GM21737 (cell line): ENCODE data around the gene FLVCR1.

Experiments
- ATAC-seq: cut with Tn5 transposase; IDR thresholded peaks from one replicate; pipeline ENCODE4 v1.9.1; 2021; ENCODE audit warnings: mild to moderate bottlenecking, moderate library complexity; ENCODE audit not compliant: unreplicated experiment

The FLVCR1 gene

GRCh38 chr1:212915245-212916091, 57.4 kb downstream of the FLVCR1 start:
- ATAC-seq = no peak

GRCh38 chr1:212916481-212917133, 58.5 kb downstream of the FLVCR1 start:
- no peak for ATAC-seq

GRCh38 chr1:212917134-212917485, 59.0 kb downstream of the FLVCR1 start:
- ATAC-seq = no peak

- ATAC-seq = no peak
Observed at GRCh38 chr1:212917858-212918257, 59.8 kb downstream of the FLVCR1 start.

GRCh38 chr1:212918824-212919223, 60.7 kb downstream of the FLVCR1 start:
- no peak for ATAC-seq

- ATAC-seq = no peak
Observed at GRCh38 chr1:212920246-212920645, 62.2 kb downstream of the FLVCR1 start.

GRCh38 chr1:212920896-212921295, 62.8 kb downstream of the FLVCR1 start:
- no peak for ATAC-seq

- no peak for ATAC-seq
Observed at GRCh38 chr1:212922016-212922415, 63.9 kb downstream of the FLVCR1 start.

GRCh38 chr1:212926372-212926771, 68.3 kb downstream of the FLVCR1 start:
- no peak for ATAC-seq

GRCh38 chr1:212928323-212929291, 70.5 kb downstream of the FLVCR1 start:
- ATAC-seq = peak; percentile 82

GRCh38 chr1:212930986-212931678, 73.1 kb downstream of the FLVCR1 start:
- no peak for ATAC-seq

- ATAC-seq = no peak
Observed at GRCh38 chr1:212933815-212934471, 75.9 kb downstream of the FLVCR1 start.

- ATAC-seq = no peak
Observed at GRCh38 chr1:212935387-212935981, 77.4 kb downstream of the FLVCR1 start.

GRCh38 chr1:212937034-212937433, 79.0 kb downstream of the FLVCR1 start:
- no peak for ATAC-seq

GRCh38 chr1:212938846-212939245, 80.8 kb downstream of the FLVCR1 start:
- ATAC-seq = no peak

- no peak for ATAC-seq
Observed at GRCh38 chr1:212941452-212941851, 83.4 kb downstream of the FLVCR1 start.

GRCh38 chr1:212942679-212943392, 84.8 kb downstream of the FLVCR1 start:
- ATAC-seq = no peak

- ATAC-seq = no peak
Observed at GRCh38 chr1:212943393-212943710, 85.3 kb downstream of the FLVCR1 start.

GRCh38 chr1:212944229-212944901, 86.3 kb downstream of the FLVCR1 start:
- ATAC-seq = no peak
